ENCODE results near the gene SSH2. TPM values are rescaled to one million over a fixed set of nuclear protein-coding genes. Genes with fewer than 3 reads are reported as not detected.

The SSH2 gene
- total and polyA plus RNA-seq, 9 of the 15 experiments (the other 6 are each of a cell fraction or from before 2014, with no cell fraction given): 3.9 to 16.1 (median 10.2) TPM

GRCh38 chr17:29909236-29910003 is 20.6 kb downstream of the SSH2 start:
- Histone ChIP-seq H2AFZ (ENCODE audit: low read depth, low read length) (no peak overlapping the region), H3K79me2 (ENCODE audit: control insufficient read depth, insufficient read depth, low read length) (no peaks in the 10 kb centered on the region), H3K27me3 (ENCODE audit: control insufficient read depth in 2 of 2, insufficient read depth in 2 of 2, low read length in 2 of 2) (no peaks in the 10 kb centered on the region), H3K9ac (ENCODE audit: insufficient read depth in 1 of 2, low read depth in 2 of 2, low read length in 2 of 2) (no peak overlapping the region), H3K4me3 (no peak overlapping the region), H3K36me3 (ENCODE audit: control insufficient read depth, insufficient read depth, low read length) (no peaks in the 10 kb centered on the region), H4K20me1 (replicated peaks; ENCODE audit: control insufficient read depth, insufficient read depth, low read length) (no peaks in the 10 kb centered on the region), H3K27ac (ENCODE audit: extremely low read depth, low read depth, low read length) (no peak overlapping the region), H3K9me3 (replicated peaks; ENCODE audit: control insufficient read depth, insufficient read depth, low read depth, low read length) (no peaks in the 10 kb centered on the region; the same call in 1 of the 2 replicates), H3K4me1 (replicated peaks in 1 of 2; ENCODE audit: control insufficient read depth in 2 of 2, insufficient read depth in 2 of 2, low read length in 2 of 2) (no peaks in the 10 kb centered on the region), H3K9me1 (ENCODE audit: control insufficient read depth, insufficient read depth, low read length) (no peaks in the 10 kb centered on the region), H3K4me2 (ENCODE audit: insufficient read depth, low read length) (no peak overlapping the region)
- ChIA-PET CTCF (ENCODE audit: low intra/inter-chr PET ratio) (no interaction called here), POLR2A (interaction anchor here (1.2 kb wide), 1 partner anchor 37 kb away, joined by 3 read pairs; no protein-coding TSS in a partner anchor)
- no peak for ATAC-seq
- TF ChIP-seq ZNF444 (CRISPR knock-in tag; IDR thresholded peaks at IDR 0.05) (no peak), HDAC6 (IDR thresholded peaks at IDR 0.05; ENCODE audit: low read depth, low read length) (no peak), STAT5B (CRISPR knock-in tag; IDR thresholded peaks at IDR 0.05) (no peak), XRCC4 (IDR thresholded peaks at IDR 0.05; ENCODE audit: extremely low read depth, insufficient read depth, insufficient read length) (no peak), POLR3G (IDR thresholded peaks at IDR 0.05; ENCODE audit: extremely low read depth, insufficient read length, insufficient replicate concordance) (no peak), WHSC1 (IDR thresholded peaks at IDR 0.05; ENCODE audit: low read length) (no peak), ZNF780A (CRISPR knock-in tag; IDR thresholded peaks at IDR 0.05) (no peak), ZBTB49 (CRISPR knock-in tag; IDR thresholded peaks at IDR 0.05; ENCODE audit: borderline replicate concordance) (no peak), TAF15 (IDR thresholded peaks at IDR 0.05; ENCODE audit: low read depth, low read length) (no peak), HDAC3 (IDR thresholded peaks at IDR 0.05; ENCODE audit: borderline replicate concordance, partially characterized antibody) (no peak), SNIP1 (IDR thresholded peaks at IDR 0.05; ENCODE audit: low read depth) (no peak), CHD4 (IDR thresholded peaks at IDR 0.05; ENCODE audit: insufficient read depth, insufficient replicate concordance, low read depth, low read length, poor library complexity, severe bottlenecking) (no peak)
- WGBS (ENCODE audit: insufficient coverage, low coverage, missing lambda C conversion rate): 61% methylated on average over 6 of the region's 6 CpGs
- intact Hi-C loops (cut with micrococcal nuclease) (no loop called here), in situ Hi-C loops (cut with MboI) (loop anchor here (5.0 kb wide), 1 partner anchor 47 kb away; no protein-coding TSS in a partner anchor)
- no peak for DNase-seq (ENCODE audit: extremely low read depth in 1 of 4, low spot score in 3 of 4)
- no TSS peak for BruUV-seq (replicated peaks)
- no peak for FAIRE-seq
